Spleen (tissue), 11 donors: ENCODE data around the gene DDX60. TPM values are rescaled to one million over a fixed set of nuclear protein-coding genes. Genes with fewer than 3 reads are reported as not detected.

Source experiments
- DNase-seq: peaks from one replicate; pipeline ENCODE4 v3.0.0-alpha.2; 2020
- H3K27ac ChIP-seq, 8 donors: fragments of 200-600 bp; sonication (generic) in 7 of 8; 1 replicate in 4 of 8; 2 replicates in 4 of 8; pipeline versions ENCODE4 v1.5.0 to v1.8.0; 2016 to 2021; ENCODE audit warnings: inconsistent platforms in 4 of 8, mild to moderate bottlenecking in 4 of 8, moderate library complexity in 1 of 8
- H3K27me3 ChIP-seq, 7 donors: fragments of 200-600 bp; sonication (generic) in 6 of 7; replicated peaks in 1 of 7; 1 replicate in 4 of 7; 2 replicates in 3 of 7; pipeline versions ENCODE4 v1.5.0 to v1.8.0; 2016 to 2021; ENCODE audit warnings: inconsistent platforms in 3 of 7, mild to moderate bottlenecking in 1 of 7
- H3K36me3 ChIP-seq, 6 donors: fragments of 200-600 bp; sonication (generic) in 5 of 6; 1 replicate in 4 of 6; 2 replicates in 2 of 6; pipeline versions ENCODE4 v1.5.0 to v1.8.0; 2016 to 2021; ENCODE audit warnings: inconsistent platforms in 2 of 6
- H3K4me1 ChIP-seq, 6 donors: fragments of 200-600 bp; sonication (generic) in 5 of 6; 1 replicate in 3 of 6; 2 replicates in 3 of 6; pipeline versions ENCODE4 v1.5.0 to v1.8.0; 2016 to 2021; ENCODE audit warnings: inconsistent platforms in 3 of 6
- H3K4me3 ChIP-seq, 8 donors: fragments of 200-600 bp; sonication (generic) in 7 of 8; 1 replicate in 4 of 8; 2 replicates in 4 of 8; pipeline versions ENCODE4 v1.5.0 to v1.8.0; 2016 to 2021; ENCODE audit warnings: inconsistent platforms in 4 of 8, mild to moderate bottlenecking in 4 of 8, moderate library complexity in 2 of 8
- H3K9me3 ChIP-seq, 8 donors: fragments of 200-600 bp; sonication (generic) in 7 of 8; 1 replicate in 4 of 8; 2 replicates in 4 of 8; pipeline versions ENCODE4 v1.5.0 to v1.8.0; 2016 to 2021; ENCODE audit warnings: inconsistent platforms in 4 of 8
- POLR2A ChIP-seq, 3 donors: fragments of 450-650 bp; IDR thresholded peaks; one replicate each; pipeline ENCODE4 v1.5.1; 2017; ENCODE audit warnings: antibody characterized with exemption in 3 of 3, mild to moderate bottlenecking in 1 of 3
- POLR2AphosphoS5 ChIP-seq, 3 donors: sonication (generic); formaldehyde crosslinking; IDR thresholded peaks; one replicate each; pipeline ENCODE4 v1.5.1; 2017; ENCODE audit warnings: antibody characterized with exemption in 3 of 3
- WGBS, 5 donors: extraction: QIAGEN DNeasy Blood & Tissue Kit in 3 of 5; methylation state at CpG; one replicate each; pipeline versions ENCODE4 v1.1.5 to v1.1.7; 2013 to 2018; 5-methylcytosine and 5-hydroxymethylcytosine counted together
- intact Hi-C: fragments of 100-400 bp; cut with DNase I; formaldehyde crosslinking; loops from one replicate; pipeline ENCODE4 v1.15.0; 2023; ENCODE audit warnings: low total_unique reads
- polyA plus RNA-seq, 3 donors: library from polyadenylated mRNA; stranded (reverse); fragments of 200-250 nt; gene quantifications; one replicate each; pipeline ENCODE4 v1.2.1, GENCODE V29; 2013
- total RNA-seq, 7 donors: library from RNA; depleted of rRNA in 3 of 7; stranded (reverse); fragments of >200 nt in 3 of 7; fragmentation: NEBNext Ultra II Directional in 4 of 7; extraction: Animal tissue kit (Norgen Biotek cat#: 25700) in 4 of 7; gene quantifications; one replicate each; pipeline versions ENCODE4 v1.1.0 to v1.2.1, GENCODE V29; 2016 to 2021
- TF ChIP-seq, protein P1 (sequence below), 11 experiments: fragments of 200-600 bp in 7 of 11; fragments of 450-650 bp in 4 of 11; sonication (generic) in 4 of 11; IDR thresholded peaks in 8 of 11; conservative IDR thresholded peaks in 3 of 11; 1 replicate in 7 of 11; 2 replicates in 4 of 11; pipeline versions ENCODE4 v1.4.0 to v1.8.0; 2016 to 2021; ENCODE audit warnings: antibody characterized with exemption in 11 of 11, inconsistent platforms in 4 of 11, mild to moderate bottlenecking in 1 of 11
- donor health status: healthy with polysubstance abuse.
- donor health status: DM: no; HTN: no; CAD: no; lungs with moderate emphysema.
- donor health status: DM: no; HTN: no; CAD: no.
- donor health status: Bipolar disorder and iron deficiency.
- donor health status: healthy.
- donor health status: DM: no; HTN: no; CAD: no.
- donor health status: DM: yes; HTN: yes; CAD: no.

Gene DDX60
- total and polyA plus RNA-seq, 10 donors, result 7.5 to 56.2 (median 38.2) TPM

DNA sequence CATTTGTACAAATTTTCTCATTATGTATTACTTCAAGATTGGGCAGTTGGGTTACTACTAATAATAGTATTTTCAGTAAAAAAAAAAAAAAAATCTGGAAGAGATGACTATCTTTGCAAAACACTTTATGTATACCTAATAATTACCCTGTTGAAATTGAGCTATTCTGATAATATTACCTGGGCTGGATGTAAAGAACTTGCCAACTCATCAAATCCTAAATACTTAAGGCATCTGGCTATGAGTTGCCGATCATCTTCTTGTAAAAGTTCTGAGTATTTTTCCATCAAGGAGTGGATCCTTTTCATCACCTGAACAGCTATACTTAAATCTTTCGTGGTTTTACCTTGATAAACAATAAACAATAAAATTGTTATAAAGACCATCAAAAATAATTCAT is 42.7 kb downstream of the DDX60 start:
- Histone ChIP-seq H3K4me1 (no peaks in the 10 kb centered on the region), H3K9me3 (no peaks in the 10 kb centered on the region), H3K36me3 (peaks cover 0 to 100% (median 72%) of the 10 kb centered on the region in 6 donors), H3K4me3 (no peak overlapping the region), H3K27me3 (no peaks in the 10 kb centered on the region), H3K27ac (no peak overlapping the region)
- intact Hi-C loops, result no loop called here
- WGBS, 5 donors, result 88 to 93% (median 91%) methylated on average over 2 of the region's 2 CpGs
- TF ChIP-seq POLR2A (IDR thresholded peaks at IDR 0.05) (no peak), POLR2AphosphoS5 (IDR thresholded peaks at IDR 0.05) (no peak)
- TF ChIP-seq, protein P1, sequence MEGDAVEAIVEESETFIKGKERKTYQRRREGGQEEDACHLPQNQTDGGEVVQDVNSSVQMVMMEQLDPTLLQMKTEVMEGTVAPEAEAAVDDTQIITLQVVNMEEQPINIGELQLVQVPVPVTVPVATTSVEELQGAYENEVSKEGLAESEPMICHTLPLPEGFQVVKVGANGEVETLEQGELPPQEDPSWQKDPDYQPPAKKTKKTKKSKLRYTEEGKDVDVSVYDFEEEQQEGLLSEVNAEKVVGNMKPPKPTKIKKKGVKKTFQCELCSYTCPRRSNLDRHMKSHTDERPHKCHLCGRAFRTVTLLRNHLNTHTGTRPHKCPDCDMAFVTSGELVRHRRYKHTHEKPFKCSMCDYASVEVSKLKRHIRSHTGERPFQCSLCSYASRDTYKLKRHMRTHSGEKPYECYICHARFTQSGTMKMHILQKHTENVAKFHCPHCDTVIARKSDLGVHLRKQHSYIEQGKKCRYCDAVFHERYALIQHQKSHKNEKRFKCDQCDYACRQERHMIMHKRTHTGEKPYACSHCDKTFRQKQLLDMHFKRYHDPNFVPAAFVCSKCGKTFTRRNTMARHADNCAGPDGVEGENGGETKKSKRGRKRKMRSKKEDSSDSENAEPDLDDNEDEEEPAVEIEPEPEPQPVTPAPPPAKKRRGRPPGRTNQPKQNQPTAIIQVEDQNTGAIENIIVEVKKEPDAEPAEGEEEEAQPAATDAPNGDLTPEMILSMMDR (IDR thresholded peaks at IDR 0.05 in 8 of 11, conservative IDR thresholded peaks at IDR 0.05 in 3 of 11), result no peak
- no peak for DNase-seq

DNA sequence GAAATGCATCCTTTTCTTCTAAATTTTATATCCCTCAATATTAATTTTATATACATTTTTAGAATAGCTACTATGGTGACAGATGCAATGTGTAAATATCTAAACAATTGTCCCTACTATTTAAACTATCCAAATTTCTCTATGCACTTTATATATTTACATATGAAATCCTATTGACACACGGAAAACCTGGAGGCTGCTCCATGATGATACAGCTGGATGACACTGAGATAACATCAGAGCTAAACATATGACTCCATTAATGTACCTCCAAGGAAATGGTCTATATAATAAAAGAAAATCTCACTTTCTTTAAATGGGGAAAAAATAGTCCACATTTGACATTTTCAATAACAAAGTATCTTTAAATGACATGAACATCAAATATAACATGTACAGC is 43.7 kb downstream of the DDX60 start:
- Histone ChIP-seq H3K4me3 (no peak overlapping the region), H3K27ac (no peak overlapping the region), H3K36me3 (peaks cover 0 to 100% (median 64%) of the 10 kb centered on the region in 6 donors), H3K27me3 (no peaks in the 10 kb centered on the region), H3K9me3 (no peaks in the 10 kb centered on the region), H3K4me1 (no peaks in the 10 kb centered on the region)
- intact Hi-C loops, result no loop called here
- no peak for DNase-seq
- TF ChIP-seq POLR2AphosphoS5 (IDR thresholded peaks at IDR 0.05), result no peak
- no peak for TF ChIP-seq POLR2A (IDR thresholded peaks at IDR 0.05)
- TF ChIP-seq, protein P1 (IDR thresholded peaks at IDR 0.05 in 8 of 11, conservative IDR thresholded peaks at IDR 0.05 in 3 of 11), result no peak
- WGBS, 5 donors, result 66 to 95% (median 89%) methylated on average over 1 of the region's 1 CpG

DNA sequence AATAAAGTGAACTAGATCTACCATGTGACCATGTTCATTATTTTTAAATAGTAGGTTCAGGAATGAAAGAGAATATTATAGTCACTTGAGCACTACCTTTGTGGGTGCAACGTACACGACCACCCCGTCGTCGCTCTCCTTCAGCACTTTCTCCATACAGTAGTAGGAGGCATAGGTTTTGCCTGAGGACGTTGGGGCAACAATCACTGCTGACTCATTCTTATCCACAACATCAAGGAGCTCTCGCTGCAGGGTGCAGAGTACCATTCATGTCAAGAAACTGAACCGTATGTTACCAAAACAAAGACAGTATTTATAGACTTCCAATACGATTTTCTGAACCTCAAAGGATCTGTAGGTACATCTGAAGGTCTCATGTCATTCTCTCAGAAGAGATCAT is 44.7 kb downstream of the DDX60 start:
- H3K4me3 ChIP-seq, result no peak overlapping the region
- no peak for DNase-seq
- TF ChIP-seq, protein P1 (IDR thresholded peaks at IDR 0.05 in 8 of 11, conservative IDR thresholded peaks at IDR 0.05 in 3 of 11), result no peak
- TF ChIP-seq POLR2A (IDR thresholded peaks at IDR 0.05), result no peak
- no peak for TF ChIP-seq POLR2AphosphoS5 (IDR thresholded peaks at IDR 0.05)
- no peaks in the 10 kb centered on the region for H3K4me1 ChIP-seq
- no peaks in the 10 kb centered on the region for H3K27me3 ChIP-seq
- no peaks in the 10 kb centered on the region for H3K9me3 ChIP-seq
- 85 to 88% (median 86%) methylated on average over 9 of the region's 9 CpGs for WGBS, 5 donors
- no peak overlapping the region for H3K27ac ChIP-seq
- intact Hi-C loops, result no loop called here
- peaks cover 0 to 100% (median 62%) of the 10 kb centered on the region in 6 donors for H3K36me3 ChIP-seq

DNA sequence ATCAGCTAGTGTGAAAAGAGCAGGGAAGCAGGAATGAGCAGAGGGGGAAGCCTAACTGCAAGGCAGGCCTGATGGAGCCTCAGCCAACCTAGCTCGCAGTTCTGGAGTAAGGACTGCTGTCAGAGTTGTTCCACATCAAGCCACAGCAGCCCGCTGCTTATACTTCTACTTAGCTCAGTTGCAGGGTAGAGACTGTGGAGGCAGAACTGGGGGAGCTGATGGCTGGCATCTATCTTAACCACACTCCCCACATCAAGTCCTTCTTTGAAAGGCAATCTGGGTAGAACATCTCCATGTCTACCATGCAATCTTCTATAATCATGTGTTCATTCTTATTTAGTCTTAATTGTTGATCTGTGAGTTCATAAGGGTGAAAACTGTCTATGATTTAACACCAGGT is 46.1 kb downstream of the DDX60 start:
- no peak for DNase-seq
- Histone ChIP-seq H3K27me3 (no peaks in the 10 kb centered on the region), H3K36me3 (peaks cover 0 to 100% (median 64%) of the 10 kb centered on the region in 6 donors), H3K9me3 (no peaks in the 10 kb centered on the region), H3K4me3 (no peak overlapping the region), H3K4me1 (no peaks in the 10 kb centered on the region), H3K27ac (no peak overlapping the region)
- TF ChIP-seq POLR2A (IDR thresholded peaks at IDR 0.05), result no peak
- TF ChIP-seq, protein P1 (IDR thresholded peaks at IDR 0.05 in 8 of 11, conservative IDR thresholded peaks at IDR 0.05 in 3 of 11), result no peak
- TF ChIP-seq POLR2AphosphoS5 (IDR thresholded peaks at IDR 0.05), result no peak
- intact Hi-C loops, result no loop called here
- 85 to 98% (median 90%) methylated on average over 2 of the region's 2 CpGs for WGBS, 5 donors
